Keratinocyte (primary cell): ENCODE results near the gene TMEM271. TPM values are rescaled to one million over a fixed set of nuclear protein-coding genes. Genes with fewer than 3 reads are reported as not detected.

Experiments
- DNase-seq: peaks from one replicate; pipeline ENCODE4 v3.0.0-alpha.2; 2011; ENCODE audit warnings: low read depth, missing footprints, low spot score
- FAIRE-seq: peaks from 2 replicates; lab custom pipeline; 2011; peaks lifted over from hg19 to GRCh38; lab: Jason Lieb, UNC
- H2AFZ ChIP-seq: 2 replicates; pipeline ENCODE4 v1.6.0; 2012; ENCODE audit warnings: low read length, control low read depth, inconsistent platforms; ENCODE audit not compliant: control insufficient read depth
- H3K27ac ChIP-seq: 2 replicates; pipeline ENCODE4 v1.5.1; 2011; ENCODE audit warnings: low read length; ENCODE audit not compliant: control insufficient read depth, insufficient read depth
- H3K27me3 ChIP-seq: 3 replicates; pipeline ENCODE4 v1.6.0; 2011; ENCODE audit warnings: low read length; ENCODE audit not compliant: control insufficient read depth, insufficient read depth; ENCODE audit errors: extremely low read depth
- H3K36me3 ChIP-seq, 2 experiments: 2 replicates in 1 of 2; 3 replicates in 1 of 2; pipeline ENCODE4 v1.5.1; 2011; ENCODE audit warnings: low read length in 2 of 2, mild to moderate bottlenecking in 1 of 2; ENCODE audit not compliant: control insufficient read depth in 2 of 2, insufficient read depth in 2 of 2; ENCODE audit errors: extremely low read depth in 1 of 2
- H3K4me1 ChIP-seq: 3 replicates; pipeline ENCODE4 v1.5.1; 2011; ENCODE audit warnings: low read length; ENCODE audit not compliant: control insufficient read depth, insufficient read depth; ENCODE audit errors: extremely low read depth
- H3K4me2 ChIP-seq: 3 replicates; pipeline ENCODE4 v1.6.0; 2011; ENCODE audit warnings: low read depth, low read length; ENCODE audit not compliant: control insufficient read depth, insufficient read depth; ENCODE audit errors: extremely low read depth
- H3K4me3 ChIP-seq, 3 experiments: fragments of 200-600 bp in 1 of 3; sonication (generic) in 1 of 3; 2 replicates in 2 of 3; 3 replicates in 1 of 3; pipeline ENCODE4 v1.5.1; 2011 to 2016; ENCODE audit warnings: low read length in 3 of 3, mild to moderate bottlenecking in 3 of 3, control low read depth in 2 of 3, inconsistent platforms in 1 of 3, low read depth in 1 of 3, mixed read lengths in 1 of 3, mixed run types in 1 of 3, moderate library complexity in 1 of 3; ENCODE audit not compliant: control insufficient read depth in 2 of 3, insufficient read depth in 2 of 3; ENCODE audit errors: extremely low read depth in 1 of 3
- H3K79me2 ChIP-seq: 2 replicates; pipeline ENCODE4 v1.6.0; 2012; ENCODE audit warnings: low read length; ENCODE audit not compliant: control insufficient read depth, insufficient read depth
- H3K9ac ChIP-seq: 3 replicates; pipeline ENCODE4 v1.6.0; 2011; ENCODE audit warnings: low read length; ENCODE audit not compliant: control insufficient read depth, insufficient read depth; ENCODE audit errors: extremely low read depth
- H3K9me1 ChIP-seq: 3 replicates; pipeline ENCODE4 v1.6.0; 2011; ENCODE audit warnings: low read length; ENCODE audit not compliant: control insufficient read depth, insufficient read depth; ENCODE audit errors: extremely low read depth
- H3K9me3 ChIP-seq: 2 replicates; pipeline ENCODE4 v1.5.1; 2012; ENCODE audit warnings: low read depth, low read length; ENCODE audit not compliant: control insufficient read depth
- H4K20me1 ChIP-seq: 3 replicates; pipeline ENCODE4 v1.6.0; 2011; ENCODE audit warnings: low read length; ENCODE audit not compliant: control insufficient read depth, insufficient read depth; ENCODE audit errors: extremely low read depth
- CTCF ChIP-seq, 3 experiments: IDR thresholded peaks in 1 of 3; conservative IDR thresholded peaks in 1 of 3; optimal IDR thresholded peaks in 1 of 3; 2 replicates in 2 of 3; 3 replicates in 1 of 3; pipeline versions ENCODE3 to v1.5.1; 2011; ENCODE audit warnings: low read length in 3 of 3, mild to moderate bottlenecking in 3 of 3, moderate library complexity in 2 of 3, control low read depth in 1 of 3, inconsistent platforms in 1 of 3; ENCODE audit not compliant: insufficient read depth in 2 of 3; ENCODE audit errors: extremely low read depth in 1 of 3
- EZH2 ChIP-seq: IDR thresholded peaks from one replicate; pipeline ENCODE4 v1.6.1; 2012; ENCODE audit warnings: inconsistent platforms, mild to moderate bottlenecking, low read length, moderate library complexity
- dilution Hi-C: fragments of 300-500 bp; cut with MboI; formaldehyde crosslinking; loops from one replicate; pipeline ENCODE4 v1.7.0; 2020; ENCODE audit warnings: low sequenced_read_pairs; ENCODE audit not compliant: extremely low pct_ligation_motif_present
- polyA plus RNA-seq, 5 experiments: library from polyadenylated mRNA; depleted of rRNA in 3 of 5; stranded (reverse) in 3 of 5; stranded (forward) in 1 of 5; unstranded in 1 of 5; fragments of >200 nt; gene quantifications; 1 replicate in 1 of 5; 2 replicates in 3 of 5; 3 replicates in 1 of 5; pipeline versions ENCODE4 v1.2.1 to v1.2.3, GENCODE V29; 2011 to 2012; ENCODE audit warnings: missing spikeins in 2 of 5, low read depth in 1 of 5, low replicate concordance in 1 of 5

TMEM271 gene
- polyA plus RNA-seq, 1 donor (not counting 4 experiments of a cell fraction or from before 2014, with no cell fraction given), result not detected

DNA sequence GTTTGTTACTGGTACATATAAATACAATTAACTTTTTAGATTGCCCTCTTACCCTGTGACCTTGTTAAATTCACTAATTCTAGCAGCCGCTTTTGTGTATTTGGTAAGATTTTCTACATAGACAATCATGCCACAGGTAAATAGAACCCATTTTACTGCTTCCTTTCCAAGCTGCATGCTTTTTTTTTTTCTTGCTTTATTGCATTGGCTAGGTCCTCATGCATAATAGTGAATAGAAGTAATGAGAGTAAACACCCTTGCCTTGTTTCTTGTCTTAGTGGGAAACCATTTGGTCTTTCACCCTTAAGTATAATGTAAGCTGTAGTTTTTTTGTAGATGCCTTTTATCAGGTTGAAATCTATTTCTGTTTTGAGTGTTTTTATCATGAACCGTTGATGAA lies 7.7 kb upstream of the TMEM271 start:
- Histone ChIP-seq H3K27me3 (peaks cover 12% of the 10 kb centered on the region), H4K20me1 (no peaks in the 10 kb centered on the region), H3K9me3 (no peaks in the 10 kb centered on the region), H3K4me1 (no peaks in the 10 kb centered on the region), H3K4me2 (no peak overlapping the region), H3K9me1 (no peaks in the 10 kb centered on the region), H3K79me2 (no peaks in the 10 kb centered on the region), H3K4me3 (no peak overlapping the region), H3K9ac (no peak overlapping the region), H3K36me3 (no peaks in the 10 kb centered on the region), H3K27ac (no peak overlapping the region), H2AFZ (no peak overlapping the region)
- no peak for DNase-seq
- dilution Hi-C loops, result no loop called here
- TF ChIP-seq CTCF (optimal IDR thresholded peaks at IDR 0.05 in 1 of 3, IDR thresholded peaks at IDR 0.05 in 1 of 3, conservative IDR thresholded peaks at IDR 0.05 in 1 of 3; ENCODE audit: extremely low read depth in 1 of 3, insufficient read depth in 2 of 3, low read length in 3 of 3) (no peak), EZH2 (no peak)
- FAIRE-seq, result no peak

DNA sequence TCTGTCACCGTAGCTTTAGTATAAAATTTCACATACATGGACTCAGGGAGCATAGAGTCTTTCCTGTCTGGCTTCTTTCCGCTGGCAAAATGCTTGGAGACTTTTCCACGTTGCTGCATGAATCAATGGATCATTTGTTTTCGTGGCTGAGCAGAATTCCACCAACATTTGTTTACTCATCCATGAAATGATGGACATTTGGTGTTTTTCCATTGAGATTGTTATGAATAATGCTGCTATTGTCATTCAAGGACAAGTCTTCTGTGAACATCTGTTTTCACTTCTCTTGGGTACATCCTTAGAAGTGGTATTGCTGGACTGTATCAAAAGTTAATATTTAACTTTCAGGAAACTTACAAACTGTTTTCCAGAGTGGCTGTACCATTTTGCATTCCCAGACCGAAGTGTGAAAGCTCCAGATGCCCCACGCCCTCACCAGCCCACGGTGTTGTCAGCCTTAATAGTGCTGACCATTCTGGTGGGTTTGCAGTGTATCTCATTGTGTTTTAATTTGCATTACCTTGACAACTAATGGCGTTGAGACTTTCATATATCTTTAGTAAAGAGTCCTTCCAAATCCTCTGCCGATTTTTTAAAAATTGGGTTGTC lies 5.8 kb upstream of the TMEM271 start:
- H3K79me2 ChIP-seq, result no peaks in the 10 kb centered on the region
- DNase-seq (no peak), FAIRE-seq (no peak)
- no peak overlapping the region for H3K4me3 ChIP-seq
- dilution Hi-C loops, result no loop called here
- H3K9me3 ChIP-seq, result no peaks in the 10 kb centered on the region
- peaks cover 31% of the 10 kb centered on the region for H3K27me3 ChIP-seq
- H3K4me2 ChIP-seq, result no peak overlapping the region
- H3K4me1 ChIP-seq, result peaks cover 10% of the 10 kb centered on the region
- no peaks in the 10 kb centered on the region for H3K36me3 ChIP-seq
- no peak overlapping the region for H2AFZ ChIP-seq
- TF ChIP-seq EZH2, result no peak
- TF ChIP-seq CTCF (optimal IDR thresholded peaks at IDR 0.05 in 1 of 3, IDR thresholded peaks at IDR 0.05 in 1 of 3, conservative IDR thresholded peaks at IDR 0.05 in 1 of 3; ENCODE audit: extremely low read depth in 1 of 3, insufficient read depth in 2 of 3, low read length in 3 of 3), result no peak
- H3K9me1 ChIP-seq, result no peaks in the 10 kb centered on the region
- H4K20me1 ChIP-seq, result peaks cover 3% of the 10 kb centered on the region
- no peak overlapping the region for H3K9ac ChIP-seq
- no peak overlapping the region for H3K27ac ChIP-seq
